K562 (cell line): ENCODE measurements around the gene CD99L2. TPM values are rescaled to one million over a fixed set of nuclear protein-coding genes. Genes with fewer than 3 reads are reported as not detected.

ENCODE experiments used
- ATAC-seq: fragments of 200-7000 bp; cut with Tn5 transposase; 3 replicates; pipeline ENCODE4 v1.9.1; 2020; ENCODE audit warnings: moderate library complexity
- BruUV-seq: library from RNA; stranded (reverse); fragments of 400-500 nt; replicated peaks from 2 replicates; lab custom pipeline; 2021; lab: Mats Ljungman, UMichigan
- CTCF ChIA-PET: fragments of 300-600 bp; formaldehyde crosslinking; extraction: SDS; loops from one replicate; lab custom pipeline; 2021; ENCODE audit warnings: low intra/inter-chr PET ratio; lab: Yijun Ruan, JAX
- POLR2A ChIA-PET: fragments of 300-600, 350-650 bp; sonication (Branson Sonifier 250); formaldehyde crosslinking; extraction: SDS; loops from one replicate; lab custom pipeline; 2021; ENCODE audit warnings: antibody characterized with exemption, inconsistent platforms; lab: Yijun Ruan, JAX
- DNase-seq, 4 experiments: peaks; one replicate each; pipeline versions ENCODE4 v3.0.0 to v3.0.0-alpha.2; 2011 to 2018; ENCODE audit warnings: low spot score in 3 of 4, mixed read lengths in 3 of 4; ENCODE audit errors: extremely low read depth in 1 of 4
- FAIRE-seq: peaks from 2 replicates; lab custom pipeline; 2011; peaks lifted over from hg19 to GRCh38; lab: Jason Lieb, UNC
- H2AFZ ChIP-seq: 2 replicates; pipeline ENCODE4 v1.6.0; 2011; ENCODE audit warnings: low read depth, low read length, control low read depth, inconsistent platforms
- H3K27ac ChIP-seq: fragments of 200-600 bp; 3 replicates; pipeline ENCODE4 v1.8.0; 2011; ENCODE audit warnings: low read depth, mild to moderate bottlenecking, control low read depth, inconsistent platforms, low read length, moderate library complexity, mixed read lengths; ENCODE audit errors: extremely low read depth
- H3K27me3 ChIP-seq, 2 experiments: fragments of 300-600 bp in 1 of 2; 2 replicates in 1 of 2; 3 replicates in 1 of 2; pipeline versions ENCODE4 v1.6.0 to v1.8.0; 2011; ENCODE audit warnings: inconsistent platforms in 2 of 2, low read length in 2 of 2, mild to moderate bottlenecking in 1 of 2, mixed read lengths in 1 of 2, moderate library complexity in 1 of 2; ENCODE audit not compliant: control insufficient read depth in 2 of 2, insufficient read depth in 2 of 2
- H3K36me3 ChIP-seq: fragments of 300-600 bp; 3 replicates; pipeline ENCODE4 v1.8.0; 2011; ENCODE audit warnings: mild to moderate bottlenecking, low read length, inconsistent platforms; ENCODE audit not compliant: control insufficient read depth, insufficient read depth
- H3K4me1 ChIP-seq, 2 experiments: fragments of 200-600 bp in 1 of 2; replicated peaks in 1 of 2; 2 replicates in 1 of 2; 3 replicates in 1 of 2; pipeline versions ENCODE4 v1.5.1 to v1.8.0; 2011; ENCODE audit warnings: inconsistent platforms in 2 of 2, low read length in 2 of 2, mild to moderate bottlenecking in 1 of 2, mixed read lengths in 1 of 2, moderate library complexity in 1 of 2; ENCODE audit not compliant: control insufficient read depth in 2 of 2, insufficient read depth in 2 of 2
- H3K4me2 ChIP-seq: 2 replicates; pipeline ENCODE4 v1.6.1; 2011; ENCODE audit warnings: low read length, control low read depth, inconsistent platforms, mixed read lengths; ENCODE audit not compliant: insufficient read depth
- H3K4me3 ChIP-seq: fragments of 200-600 bp; sonication (generic), shearing (Covaris generic); 2 replicates; pipeline ENCODE4 v1.5.1; 2016; ENCODE audit warnings: control low read depth, inconsistent platforms
- H3K79me2 ChIP-seq: fragments of 200-600 bp; 3 replicates; pipeline ENCODE4 v1.8.0; 2011; ENCODE audit warnings: low read length, inconsistent platforms; ENCODE audit not compliant: control insufficient read depth, insufficient read depth
- H3K9ac ChIP-seq, 2 experiments: 2 replicates each; pipeline versions ENCODE4 v1.6.0 to v1.6.1; 2011; ENCODE audit warnings: low read depth in 2 of 2, low read length in 2 of 2, control low read depth in 1 of 2, inconsistent platforms in 1 of 2, mild to moderate bottlenecking in 1 of 2, mixed read lengths in 1 of 2; ENCODE audit not compliant: insufficient read depth in 1 of 2
- H3K9me1 ChIP-seq: one replicate; pipeline ENCODE4 v1.6.0; 2011; ENCODE audit warnings: inconsistent platforms, mild to moderate bottlenecking, low read length, moderate library complexity; ENCODE audit not compliant: control insufficient read depth, insufficient read depth
- H3K9me3 ChIP-seq: replicated peaks from 2 replicates; pipeline ENCODE4 v1.5.1; 2011; ENCODE audit warnings: low read depth, low read length, inconsistent platforms; ENCODE audit not compliant: control insufficient read depth, insufficient read depth
- H4K20me1 ChIP-seq: replicated peaks from 2 replicates; pipeline ENCODE4 v1.6.1; 2011; ENCODE audit warnings: low read length, inconsistent platforms, mixed read lengths; ENCODE audit not compliant: control insufficient read depth, insufficient read depth
- ATF3 ChIP-seq, 2 experiments: fragments of 450-650 bp in 1 of 2; sonication (generic) in 1 of 2; formaldehyde crosslinking in 1 of 2; IDR thresholded peaks in 1 of 2; conservative IDR thresholded peaks in 1 of 2; 2 replicates each; pipeline versions ENCODE4 v1.6.1 to v1.8.1; 2016 to 2023; ENCODE audit warnings: mild to moderate bottlenecking in 2 of 2, moderate library complexity in 2 of 2, inconsistent platforms in 1 of 2, missing genetic modification reagents in 1 of 2
- CEBPG ChIP-seq, 3 experiments: fragments of 200-800 bp in 1 of 3; sonication (Bioruptor generic) in 1 of 3; sonication (generic) in 1 of 3; formaldehyde crosslinking in 1 of 3; IDR thresholded peaks in 2 of 3; conservative IDR thresholded peaks in 1 of 3; 2 replicates each; pipeline versions ENCODE4 v1.6.1 to v1.8.0; 2016 to 2022; ENCODE audit warnings: missing compliant biosample characterization in 2 of 3, missing genetic modification characterization in 2 of 3, mild to moderate bottlenecking in 1 of 3, missing genetic modification reagents in 1 of 3
- CREB3L1 ChIP-seq: fragments of 450-650 bp; IDR thresholded peaks from 2 replicates; pipeline ENCODE4 v1.6.1; 2014; ENCODE audit warnings: low read depth, mild to moderate bottlenecking, moderate library complexity, borderline replicate concordance
- ETV6 ChIP-seq, 3 experiments: fragments of 150-350 bp in 1 of 3; sonication (generic) in 1 of 3; formaldehyde crosslinking in 1 of 3; IDR thresholded peaks; 2 replicates each; pipeline versions ENCODE4 v1.6.1 to v1.8.0; 2014 to 2022; ENCODE audit warnings: borderline replicate concordance in 2 of 3, low read depth in 2 of 3, antibody characterized with exemption in 1 of 3, low read length in 1 of 3, mild to moderate bottlenecking in 1 of 3, missing genetic modification reagents in 1 of 3
- HNRNPL ChIP-seq: fragments of 200-400 bp; formaldehyde crosslinking; IDR thresholded peaks from 2 replicates; pipeline ENCODE4 v1.6.1; 2017; ENCODE audit warnings: low read depth, mild to moderate bottlenecking, low read length
- RBM15 ChIP-seq: fragments of 200-400 bp; formaldehyde crosslinking; IDR thresholded peaks from 2 replicates; pipeline ENCODE4 v1.6.1; 2018; ENCODE audit warnings: mild to moderate bottlenecking, low read length, moderate library complexity; ENCODE audit not compliant: insufficient read depth
- ZNF274 ChIP-seq: IDR thresholded peaks from 2 replicates; pipeline ENCODE4 v1.6.1; 2011; ENCODE audit warnings: low read depth, mild to moderate bottlenecking, low read length, moderate library complexity, borderline replicate concordance
- WGBS: fragments of 100-300 bp; shearing (Covaris generic); methylation state at CpG from one replicate; pipeline ENCODE4 v1.1.6; 2016; ENCODE audit warnings: low coverage, mixed read lengths; ENCODE audit not compliant: insufficient coverage; ENCODE audit errors: missing lambda C conversion rate; 5-methylcytosine and 5-hydroxymethylcytosine counted together
- in situ Hi-C: fragments of 300-500 bp; cut with MboI; formaldehyde crosslinking; loops from 4 replicates; pipeline ENCODE4 v1.15.0; 2018; ENCODE audit warnings: inconsistent platforms, mixed read lengths
- intact Hi-C: fragments of 100-400 bp; cut with micrococcal nuclease; formaldehyde crosslinking; loops from 2 replicates; pipeline ENCODE4 v1.14.2; 2022
- polyA plus RNA-seq, 8 experiments: library from polyadenylated mRNA; depleted of rRNA in 4 of 8; stranded (reverse) in 5 of 8; unstranded in 3 of 8; fragments of >200 nt; fragmentation: Nextera tagmentation in 2 of 8; fragmentation: Illumina TruSeq in 1 of 8; extraction: Ambion mirVana in 2 of 8; extraction: Trizol in 1 of 8; gene quantifications; 2 replicates each; pipeline versions ENCODE4 v1.2.1 to v1.2.3, GENCODE V29; 2011 to 2014; ENCODE audit warnings: inconsistent platforms in 1 of 8, missing spikeins in 1 of 8
- total RNA-seq, 7 experiments: library from RNA; depleted of rRNA in 6 of 7; stranded (reverse); fragments of >200 nt in 6 of 7; fragmentation: Illumina TruSeq in 2 of 7; extraction: Trizol in 2 of 7; gene quantifications; 2 replicates each; pipeline versions ENCODE4 v1.2.1 to v1.2.3, GENCODE V29; 2011 to 2021; ENCODE audit warnings: low replicate concordance in 1 of 7
- TF ChIP-seq, protein P1 (sequence below): fragments of 450-650 bp; IDR thresholded peaks from 2 replicates; pipeline ENCODE4 v1.6.1; 2017; ENCODE audit warnings: antibody characterized with exemption
- TF ChIP-seq, protein P2 (sequence below): fragments of 200-800 bp; sonication (Bioruptor generic); IDR thresholded peaks from 2 replicates; pipeline ENCODE4 v1.6.1; 2016; ENCODE audit warnings: missing genetic modification characterization, missing compliant biosample characterization

CD99L2 gene
- total and polyA plus RNA-seq, 9 of the 15 experiments (the other 6 are each of a cell fraction or from before 2014, with no cell fraction given) = 0.76 to 19.0 (median 11.9) TPM

GRCh38 chrX:150805736-150806135, 92.7 kb downstream of the CD99L2 start:
- no TSS peak for BruUV-seq
- FAIRE-seq (no peak), DNase-seq (no peak), ATAC-seq (no peak)
- POLR2A ChIA-PET = no interaction called here
- Histone ChIP-seq H3K79me2 (no peaks in the 10 kb centered on the region), H3K9me3 (no peaks in the 10 kb centered on the region), H3K27ac (no peak overlapping the region), H3K27me3 (no peaks in the 10 kb centered on the region), H3K4me3 (no peak overlapping the region), H3K36me3 (no peaks in the 10 kb centered on the region), H3K4me2 (no peak overlapping the region), H3K9me1 (no peaks in the 10 kb centered on the region), H3K9ac (no peak overlapping the region), H3K4me1 (no peaks in the 10 kb centered on the region), H4K20me1 (no peaks in the 10 kb centered on the region), H2AFZ (no peak overlapping the region)
- WGBS = 95% methylated on average over 2 of the region's 2 CpGs
- CTCF ChIA-PET = no interaction called here
- intact Hi-C loops (no loop called here), in situ Hi-C loops (no loop called here)
- TF ChIP-seq RBM15 (no peak), CREB3L1 (no peak), CEBPG (CRISPR knock-in tag; IDR thresholded peaks at IDR 0.05) (no peak), CEBPG (tag; conservative IDR thresholded peaks at IDR 0.05 in 1 of 2, IDR thresholded peaks at IDR 0.05 in 1 of 2) (0 out of 4 replicates have a peak, but pooled peaks of 1 of the 2 experiments have one; percentile 20), ZNF274 (no peak), ATF3 (IDR thresholded peaks at IDR 0.05) (0 out of 2 replicates have a peak, but pooled peaks have one; percentile 17), ATF3 (CRISPR knock-in tag; conservative IDR thresholded peaks at IDR 0.05) (no peak), ETV6 (IDR thresholded peaks at IDR 0.05; ENCODE audit: borderline replicate concordance in 1 of 2, low read depth in 2 of 2, low read length in 1 of 2) (no peak), ETV6 (CRISPR knock-in tag; IDR thresholded peaks at IDR 0.05; ENCODE audit: borderline replicate concordance) (no peak), HNRNPL (no peak)
- TF ChIP-seq, protein P1, sequence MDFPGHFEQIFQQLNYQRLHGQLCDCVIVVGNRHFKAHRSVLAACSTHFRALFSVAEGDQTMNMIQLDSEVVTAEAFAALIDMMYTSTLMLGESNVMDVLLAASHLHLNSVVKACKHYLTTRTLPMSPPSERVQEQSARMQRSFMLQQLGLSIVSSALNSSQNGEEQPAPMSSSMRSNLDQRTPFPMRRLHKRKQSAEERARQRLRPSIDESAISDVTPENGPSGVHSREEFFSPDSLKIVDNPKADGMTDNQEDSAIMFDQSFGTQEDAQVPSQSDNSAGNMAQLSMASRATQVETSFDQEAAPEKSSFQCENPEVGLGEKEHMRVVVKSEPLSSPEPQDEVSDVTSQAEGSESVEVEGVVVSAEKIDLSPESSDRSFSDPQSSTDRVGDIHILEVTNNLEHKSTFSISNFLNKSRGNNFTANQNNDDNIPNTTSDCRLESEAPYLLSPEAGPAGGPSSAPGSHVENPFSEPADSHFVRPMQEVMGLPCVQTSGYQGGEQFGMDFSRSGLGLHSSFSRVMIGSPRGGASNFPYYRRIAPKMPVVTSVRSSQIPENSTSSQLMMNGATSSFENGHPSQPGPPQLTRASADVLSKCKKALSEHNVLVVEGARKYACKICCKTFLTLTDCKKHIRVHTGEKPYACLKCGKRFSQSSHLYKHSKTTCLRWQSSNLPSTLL = no peak
- TF ChIP-seq, protein P2, sequence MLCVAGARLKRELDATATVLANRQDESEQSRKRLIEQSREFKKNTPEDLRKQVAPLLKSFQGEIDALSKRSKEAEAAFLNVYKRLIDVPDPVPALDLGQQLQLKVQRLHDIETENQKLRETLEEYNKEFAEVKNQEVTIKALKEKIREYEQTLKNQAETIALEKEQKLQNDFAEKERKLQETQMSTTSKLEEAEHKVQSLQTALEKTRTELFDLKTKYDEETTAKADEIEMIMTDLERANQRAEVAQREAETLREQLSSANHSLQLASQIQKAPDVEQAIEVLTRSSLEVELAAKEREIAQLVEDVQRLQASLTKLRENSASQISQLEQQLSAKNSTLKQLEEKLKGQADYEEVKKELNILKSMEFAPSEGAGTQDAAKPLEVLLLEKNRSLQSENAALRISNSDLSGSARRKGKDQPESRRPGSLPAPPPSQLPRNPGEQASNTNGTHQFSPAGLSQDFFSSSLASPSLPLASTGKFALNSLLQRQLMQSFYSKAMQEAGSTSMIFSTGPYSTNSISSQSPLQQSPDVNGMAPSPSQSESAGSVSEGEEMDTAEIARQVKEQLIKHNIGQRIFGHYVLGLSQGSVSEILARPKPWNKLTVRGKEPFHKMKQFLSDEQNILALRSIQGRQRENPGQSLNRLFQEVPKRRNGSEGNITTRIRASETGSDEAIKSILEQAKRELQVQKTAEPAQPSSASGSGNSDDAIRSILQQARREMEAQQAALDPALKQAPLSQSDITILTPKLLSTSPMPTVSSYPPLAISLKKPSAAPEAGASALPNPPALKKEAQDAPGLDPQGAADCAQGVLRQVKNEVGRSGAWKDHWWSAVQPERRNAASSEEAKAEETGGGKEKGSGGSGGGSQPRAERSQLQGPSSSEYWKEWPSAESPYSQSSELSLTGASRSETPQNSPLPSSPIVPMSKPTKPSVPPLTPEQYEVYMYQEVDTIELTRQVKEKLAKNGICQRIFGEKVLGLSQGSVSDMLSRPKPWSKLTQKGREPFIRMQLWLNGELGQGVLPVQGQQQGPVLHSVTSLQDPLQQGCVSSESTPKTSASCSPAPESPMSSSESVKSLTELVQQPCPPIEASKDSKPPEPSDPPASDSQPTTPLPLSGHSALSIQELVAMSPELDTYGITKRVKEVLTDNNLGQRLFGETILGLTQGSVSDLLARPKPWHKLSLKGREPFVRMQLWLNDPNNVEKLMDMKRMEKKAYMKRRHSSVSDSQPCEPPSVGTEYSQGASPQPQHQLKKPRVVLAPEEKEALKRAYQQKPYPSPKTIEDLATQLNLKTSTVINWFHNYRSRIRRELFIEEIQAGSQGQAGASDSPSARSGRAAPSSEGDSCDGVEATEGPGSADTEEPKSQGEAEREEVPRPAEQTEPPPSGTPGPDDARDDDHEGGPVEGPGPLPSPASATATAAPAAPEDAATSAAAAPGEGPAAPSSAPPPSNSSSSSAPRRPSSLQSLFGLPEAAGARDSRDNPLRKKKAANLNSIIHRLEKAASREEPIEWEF (CRISPR knock-in tag) = no peak
